ENCODE measurements around the gene DRAP1.
A peak's percentile ranks its signal among the peaks of the same experiment; 100 is the strongest.

Gene DRAP1

GRCh38 chr11:65919141-65919572 is at the start of gene DRAP1:
DRAP1 (plus strand) TSS chr11:65919426; CDS start chr11:65919502, 76 bp downstream.
- peak; percentile 99 for DNase-seq

GRCh38 chr11:65869643-65870306 is 49.5 kb upstream of the DRAP1 start:
- no peak for DNase-seq

GRCh38 chr11:65870307-65870658 is 48.9 kb upstream of the DRAP1 start:
- DNase-seq = no peak

- DNase-seq = no peak
Measured at GRCh38 chr11:65870706-65871681, 48.2 kb upstream of the DRAP1 start.

- DNase-seq = no peak
Measured at GRCh38 chr11:65871811-65872548, 47.2 kb upstream of the DRAP1 start.

- DNase-seq = no peak
Measured at GRCh38 chr11:65872586-65873317, 46.5 kb upstream of the DRAP1 start, which contains the start of gene EFEMP2. EFEMP2 (minus strand) TSS chr11:65872800; CDS start chr11:65872354, 446 bp downstream.

GRCh38 chr11:65873318-65874156 is 45.7 kb upstream of the DRAP1 start:
- DNase-seq = peak; percentile 96

GRCh38 chr11:65879617-65880016 is 39.6 kb upstream of the DRAP1 start, which contains the start of gene CTSW:
CTSW (plus strand) TSS chr11:65879837; CDS start chr11:65879855, 18 bp downstream.
- DNase-seq = peak; percentile 56

- no peak for DNase-seq
Measured at GRCh38 chr11:65880027-65880426, 39.2 kb upstream of the DRAP1 start.

GRCh38 chr11:65880844-65881421 is 38.3 kb upstream of the DRAP1 start:
- DNase-seq = no peak

- no peak for DNase-seq
Measured at GRCh38 chr11:65882120-65883057, 36.8 kb upstream of the DRAP1 start.

- no peak for DNase-seq
Measured at GRCh38 chr11:65883058-65883761, 36.0 kb upstream of the DRAP1 start.

- no peak for DNase-seq
Measured at GRCh38 chr11:65883786-65884715, 35.2 kb upstream of the DRAP1 start.

- DNase-seq = peak; percentile 82
Measured at GRCh38 chr11:65884716-65885092, 34.5 kb upstream of the DRAP1 start.

- no peak for DNase-seq
Measured at GRCh38 chr11:65885231-65885630, 34.0 kb upstream of the DRAP1 start.

GRCh38 chr11:65885808-65886536 is 33.3 kb upstream of the DRAP1 start:
- DNase-seq = no peak

Measured in activated gamma-delta T cell treated with Interleukin-2 at 50 U/mL for 16 hours (primary cell).